ENCODE data around the gene TSPAN14.
"Not testable (repeated sequence)": the region's sequence is repeated elsewhere in the genome, so short reads cannot be mapped to it uniquely, and the experiment has no call there.

Gene TSPAN14

DNA sequence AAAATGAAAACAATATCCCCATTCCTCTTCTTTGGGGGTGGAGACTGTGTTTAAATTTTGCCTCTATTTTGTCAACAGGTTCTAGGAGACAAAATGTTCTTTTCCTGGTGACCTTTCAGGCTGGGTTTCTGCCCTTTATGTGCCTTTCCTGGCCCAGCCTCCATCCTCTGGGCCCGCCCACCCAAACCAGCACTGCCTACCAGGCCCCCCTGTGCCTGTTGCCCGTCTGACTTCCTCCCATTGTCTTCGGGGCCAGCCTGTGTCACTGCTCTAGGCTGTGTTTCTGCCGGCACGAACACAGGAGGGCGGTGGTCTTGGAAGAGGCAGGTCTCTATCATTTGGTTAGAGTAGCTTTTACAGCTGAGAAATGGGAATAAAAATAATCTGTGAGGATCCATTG, 13.9 kb downstream of the TSPAN14 start:
- no peak for DNase-seq (ENCODE audit: low read depth in 1 of 2, low spot score in 1 of 2)

DNA sequence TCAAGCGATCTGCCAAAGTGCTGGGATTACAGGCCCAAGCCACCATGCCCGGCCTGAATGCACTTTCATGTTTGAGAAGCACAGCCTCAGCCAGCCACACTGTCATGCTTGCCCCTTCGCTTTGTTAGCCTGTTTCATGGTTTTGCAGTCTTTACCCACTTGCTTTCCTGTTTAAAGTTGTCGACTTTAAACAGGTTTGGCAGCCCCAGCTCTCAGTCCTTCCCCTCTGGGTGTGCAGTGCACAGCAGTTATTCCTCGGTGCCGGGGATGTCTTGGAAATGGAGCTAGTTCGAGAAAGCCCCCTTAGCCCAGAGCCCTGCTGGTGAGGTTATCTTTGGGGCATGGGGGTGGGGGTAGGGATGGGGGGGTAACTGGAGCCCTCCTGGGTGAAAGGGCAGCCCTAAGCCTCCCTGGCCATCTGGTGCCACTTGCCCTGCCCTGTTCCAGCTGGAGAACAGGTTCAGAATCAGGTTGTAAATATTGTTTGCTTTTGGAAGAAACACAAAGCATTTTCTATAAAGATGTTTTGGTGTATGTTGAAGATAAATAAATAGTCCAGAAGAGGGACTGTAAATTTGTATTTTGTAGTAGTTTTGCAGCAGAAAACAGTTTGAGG, 14.8 kb downstream of the TSPAN14 start:
- no peak for DNase-seq (ENCODE audit: low read depth in 1 of 2, low spot score in 1 of 2)

DNA sequence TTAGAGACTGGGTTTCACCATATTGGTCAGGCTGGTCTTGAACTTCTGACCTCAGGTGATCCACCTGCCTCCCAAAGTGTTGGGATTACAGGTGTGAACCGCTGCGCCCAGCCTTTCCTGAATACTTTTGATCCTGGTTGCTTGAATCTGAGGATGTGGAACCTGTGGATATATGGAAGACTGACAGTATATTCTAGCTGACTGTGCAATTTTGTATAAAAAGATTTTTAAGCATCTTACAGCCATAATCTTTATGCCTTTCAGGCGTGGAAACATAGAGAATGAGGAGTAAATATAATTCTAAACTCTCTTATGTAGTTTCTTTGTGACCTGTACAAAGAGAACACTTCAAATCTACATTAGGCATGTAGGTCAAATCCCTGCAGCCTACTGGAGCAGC, 16.2 kb downstream of the TSPAN14 start:
- DNase-seq (ENCODE audit: low read depth in 1 of 2, low spot score in 1 of 2) = no peak

GRCh38 chr10:80471001-80471400, 16.9 kb downstream of the TSPAN14 start:
- DNase-seq (ENCODE audit: low read depth in 1 of 2, low spot score in 1 of 2) = no peak

GRCh38 chr10:80471715-80472233, 17.7 kb downstream of the TSPAN14 start:
- DNase-seq (ENCODE audit: low read depth in 1 of 2, low spot score in 1 of 2) = no peak

- peak in 1 of 2 donors; percentile 67 for DNase-seq (ENCODE audit: low read depth in 1 of 2, low spot score in 1 of 2)
These were observed 18.4 kb downstream of the TSPAN14 start for GRCh38 chr10:80472234-80473095.

GRCh38 chr10:80473096-80473657, 19.1 kb downstream of the TSPAN14 start:
- DNase-seq (ENCODE audit: low read depth in 1 of 2, low spot score in 1 of 2) = no peak

DNA sequence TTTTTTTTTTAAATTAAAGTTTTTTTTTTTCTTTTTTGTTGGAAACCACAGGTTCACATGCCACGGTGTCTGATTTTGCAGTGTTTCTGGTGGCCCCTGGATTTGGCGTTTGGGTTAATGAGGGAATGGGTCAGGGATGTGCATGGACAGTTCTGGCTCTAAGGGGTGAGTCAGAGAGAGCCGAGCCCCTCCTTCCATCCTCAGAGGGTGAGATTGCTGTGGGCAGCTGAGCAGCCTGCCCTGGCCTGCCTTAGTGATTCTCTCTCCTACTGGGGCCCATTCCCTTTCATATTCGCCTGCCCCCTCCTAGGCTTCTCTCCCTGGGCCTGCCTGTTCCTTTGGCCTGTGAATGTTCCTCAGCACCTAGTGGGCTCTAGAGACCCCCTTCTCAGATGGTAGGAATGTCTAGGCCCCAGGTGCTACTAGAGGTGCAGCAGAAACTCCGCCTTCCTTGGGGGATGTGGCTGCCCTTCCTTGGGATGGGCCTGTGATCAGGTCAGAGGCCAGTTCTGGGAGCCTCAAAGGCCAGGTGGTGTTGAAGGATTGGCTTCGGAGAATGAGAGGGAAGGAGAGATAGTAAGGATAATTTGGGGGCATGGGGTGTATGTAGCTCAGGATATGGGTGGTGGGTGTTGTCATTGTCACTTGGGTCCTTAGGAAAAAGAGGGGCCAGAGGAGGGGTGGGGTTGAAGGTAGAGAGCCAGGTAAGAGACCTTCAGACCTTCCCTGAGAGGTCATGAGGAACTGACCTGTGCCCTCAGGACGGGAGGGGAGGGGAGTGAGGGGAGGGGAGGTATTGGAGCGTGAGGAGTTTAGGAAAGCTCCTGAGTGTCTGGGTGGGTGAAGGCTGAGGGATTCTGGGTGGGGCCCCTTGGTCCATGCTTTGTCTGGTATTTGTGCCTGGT, 19.8 kb downstream of the TSPAN14 start:
- no peak for DNase-seq (ENCODE audit: low read depth in 1 of 2, low spot score in 1 of 2)

DNA sequence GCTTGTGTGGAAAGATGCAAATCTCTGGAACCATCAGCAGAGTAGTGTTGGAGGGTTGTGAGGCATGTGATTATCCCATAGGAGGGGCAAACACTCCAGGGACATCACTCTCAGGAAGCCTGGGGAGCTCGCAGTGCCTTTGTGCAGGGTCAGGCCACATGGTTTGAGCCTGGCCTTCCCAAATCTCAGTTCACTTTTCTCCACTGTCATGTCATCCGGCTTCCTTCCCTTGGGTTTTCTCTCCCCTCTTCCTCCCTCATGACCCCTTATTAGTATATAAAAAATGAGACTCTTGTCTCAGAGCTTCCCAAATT, 20.4 kb downstream of the TSPAN14 start:
- DNase-seq (ENCODE audit: low read depth in 1 of 2, low spot score in 1 of 2) = no peak

DNA sequence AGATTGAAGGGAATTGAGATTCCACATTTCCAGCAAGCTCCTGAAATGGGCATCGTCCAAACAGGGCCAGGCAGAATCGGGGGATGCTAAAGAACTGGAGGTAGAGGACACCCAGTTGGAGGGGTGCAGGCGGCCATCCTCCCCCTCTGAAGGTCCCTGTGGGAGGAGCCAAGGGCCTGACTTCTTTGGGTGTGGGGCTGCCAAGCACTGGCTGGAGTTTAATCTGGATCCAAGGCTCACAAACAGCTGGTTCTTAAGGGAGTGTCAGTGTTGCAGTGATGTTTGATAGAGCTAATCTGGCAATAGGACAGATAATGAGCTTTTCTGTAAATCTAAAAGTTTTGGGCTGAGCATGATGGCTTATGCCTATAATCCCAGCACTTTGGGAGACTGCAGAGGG, 20.8 kb downstream of the TSPAN14 start:
- DNase-seq (ENCODE audit: low read depth in 1 of 2, low spot score in 1 of 2) = no peak

- not testable (repeated sequence) for DNase-seq (ENCODE audit: low read depth in 1 of 2, low spot score in 1 of 2)
These were observed 21.5 kb downstream of the TSPAN14 start for GRCh38 chr10:80475641-80476040.

DNA sequence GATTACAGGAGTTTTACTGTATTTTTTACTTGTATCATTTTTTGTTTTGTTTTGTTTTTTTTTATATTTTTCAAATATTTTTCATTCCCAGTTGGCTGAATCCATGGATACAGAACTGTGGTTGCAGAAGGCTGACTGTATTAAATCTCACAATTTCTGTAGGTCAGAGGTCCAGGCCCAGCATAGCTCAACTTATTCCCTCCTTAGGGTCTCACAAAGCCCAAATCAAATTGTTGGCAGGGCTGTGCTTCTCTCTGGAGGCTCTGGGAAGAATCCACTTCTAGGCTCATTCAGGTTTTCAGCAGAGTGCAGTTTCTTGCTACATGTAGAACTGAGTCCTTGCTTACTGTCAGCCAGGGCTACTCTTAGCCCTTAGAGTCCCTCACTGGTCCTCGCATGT, 22.6 kb downstream of the TSPAN14 start:
- DNase-seq (ENCODE audit: low read depth in 1 of 2, low spot score in 1 of 2) = no peak

GRCh38 chr10:80477813-80478212, 23.7 kb downstream of the TSPAN14 start:
- no peak for DNase-seq (ENCODE audit: low read depth in 1 of 2, low spot score in 1 of 2)

GRCh38 chr10:80480373-80480772, 26.3 kb downstream of the TSPAN14 start:
- not testable (repeated sequence) for DNase-seq (ENCODE audit: low read depth in 1 of 2, low spot score in 1 of 2)

DNA sequence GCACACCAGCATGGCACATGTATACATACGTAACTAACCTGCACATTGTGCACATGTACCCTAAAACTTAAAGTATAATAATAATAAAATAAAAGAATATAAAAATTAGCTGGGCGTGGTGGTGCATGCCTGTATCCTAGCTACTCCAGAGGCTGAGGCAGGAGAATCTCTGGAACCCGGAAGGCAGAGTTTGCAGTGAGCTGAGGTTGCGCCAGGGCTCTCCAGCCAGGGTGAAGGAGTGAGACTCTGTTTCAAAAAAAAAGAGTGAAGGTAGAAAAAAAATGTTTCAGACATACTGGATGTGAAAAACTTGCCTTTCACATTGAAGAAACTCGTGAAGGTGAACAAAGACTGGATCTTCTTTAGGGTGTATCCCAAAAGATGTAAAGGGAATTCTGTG, 26.7 kb downstream of the TSPAN14 start:
- DNase-seq (ENCODE audit: low read depth in 1 of 2, low spot score in 1 of 2) = no peak

DNA sequence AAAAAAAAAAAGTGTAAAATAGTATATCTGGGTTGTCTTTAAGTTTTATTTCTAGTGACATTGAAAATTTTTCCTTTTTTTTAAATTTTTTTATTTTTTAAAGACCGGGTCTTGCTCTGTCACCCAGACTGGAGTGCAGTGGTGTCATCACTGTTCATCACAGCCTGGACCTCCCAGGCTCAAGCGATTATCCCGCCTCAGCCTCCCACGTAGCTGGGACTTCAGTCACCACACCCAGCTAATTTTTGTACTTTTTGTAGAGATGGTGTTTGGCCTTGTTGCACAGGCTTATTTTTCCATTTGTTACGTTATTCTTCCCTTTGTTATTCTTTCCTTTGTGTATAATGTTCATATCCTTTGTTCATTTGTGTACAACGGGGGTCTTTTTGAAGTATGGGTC, 30.1 kb downstream of the TSPAN14 start:
- DNase-seq (ENCODE audit: low read depth in 1 of 2, low spot score in 1 of 2) = no peak

GRCh38 chr10:80484676-80485075, 30.6 kb downstream of the TSPAN14 start:
- no peak for DNase-seq (ENCODE audit: low read depth in 1 of 2, low spot score in 1 of 2)

- DNase-seq (ENCODE audit: low read depth in 1 of 2, low spot score in 1 of 2) = no peak
These were observed 31.2 kb downstream of the TSPAN14 start for GRCh38 chr10:80485076-80485945.

- DNase-seq (ENCODE audit: low read depth in 1 of 2, low spot score in 1 of 2) = no peak
These were observed 32.0 kb downstream of the TSPAN14 start for GRCh38 chr10:80485946-80486764.
